GM12864 (cell line): ENCODE results near the gene PDXP.

ENCODE experiments used
- DNase-seq: peaks from one replicate; pipeline ENCODE4 v3.0.0-alpha.2; 2011; ENCODE audit warnings: low read depth
- H3K4me3 ChIP-seq: 2 replicates; pipeline ENCODE4 v1.5.1; 2011; ENCODE audit warnings: mild to moderate bottlenecking, low read depth, low read length, control low read depth
- CTCF ChIP-seq: IDR thresholded peaks from 2 replicates; pipeline ENCODE4 v1.5.1; 2011; ENCODE audit warnings: low read depth, mild to moderate bottlenecking, moderate library complexity, low read length, control low read depth, inconsistent platforms; ENCODE audit errors: missing control alignments

The PDXP gene

GRCh38 chr22:37624017-37624365, 34.5 kb upstream of the PDXP start:
- DNase-seq, result no peak
- TF ChIP-seq CTCF, result no peak
- no peak overlapping the region for H3K4me3 ChIP-seq

- no peak overlapping the region for H3K4me3 ChIP-seq
These were observed 33.6 kb upstream of the PDXP start for GRCh38 chr22:37624876-37625275.

DNA sequence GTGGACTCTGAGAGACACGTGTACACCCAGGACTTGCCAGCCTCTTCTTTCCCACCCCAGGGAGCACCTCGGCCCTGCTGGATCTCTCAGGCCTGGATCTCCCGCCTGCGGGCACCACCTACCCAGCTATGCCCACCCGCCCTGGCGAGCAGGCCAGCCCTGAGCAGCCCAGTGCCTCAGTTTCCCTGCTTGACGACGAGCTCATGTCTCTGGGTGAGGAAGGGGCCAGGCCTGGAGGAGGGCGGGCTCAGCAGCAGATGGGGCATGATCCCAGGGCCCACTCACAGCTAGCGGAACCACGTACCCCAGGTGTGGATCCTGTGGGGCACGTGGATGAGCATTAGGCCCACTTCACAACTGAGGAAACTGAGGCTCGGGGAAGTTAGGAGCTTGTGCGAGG, 32.8 kb upstream of the PDXP start:
- no peak overlapping the region for H3K4me3 ChIP-seq
- no peak for DNase-seq
- no peak for TF ChIP-seq CTCF

More at GRCh38 chr22:37624876-37625275, 33.6 kb upstream of the PDXP start:
- TF ChIP-seq CTCF, result no peak
- DNase-seq, result no peak

GRCh38 chr22:37626144-37626543, 32.4 kb upstream of the PDXP start:
- no peak for DNase-seq
- H3K4me3 ChIP-seq, result no peak overlapping the region
- no peak for TF ChIP-seq CTCF

- H3K4me3 ChIP-seq, result no peak overlapping the region
- TF ChIP-seq CTCF, result no peak
- no peak for DNase-seq
These were observed 31.9 kb upstream of the PDXP start for GRCh38 chr22:37626556-37627075.

GRCh38 chr22:37627121-37627520, 31.4 kb upstream of the PDXP start:
- H3K4me3 ChIP-seq, result no peak overlapping the region

More at GRCh38 chr22:37627121-37627520, 31.4 kb upstream of the PDXP start:
- DNase-seq, result no peak
- no peak for TF ChIP-seq CTCF
